SK-N-MC (cell line): Measurements from ENCODE around the gene BRWD1.

Experiments
- DNase-seq: peaks from one replicate; pipeline ENCODE4 v3.0.0-alpha.2; 2011; ENCODE audit warnings: low read depth, low spot score
- H3K27ac ChIP-seq: fragments of 200-600 bp; sonication (generic); 2 replicates; pipeline ENCODE4 v1.5.1; 2016; ENCODE audit warnings: mixed run types
- H3K36me3 ChIP-seq: fragments of 200-600 bp; sonication (generic); 2 replicates; pipeline ENCODE4 v1.6.1; 2017; ENCODE audit warnings: antibody characterized with exemption, low read length, mixed read lengths; ENCODE audit not compliant: insufficient read depth
- H3K4me3 ChIP-seq: fragments of 200-600 bp; sonication (generic); 2 replicates; pipeline ENCODE4 v1.5.1; 2016
- H3K9ac ChIP-seq: fragments of 200-600 bp; sonication (generic); 2 replicates; pipeline ENCODE4 v1.8.0; 2017; ENCODE audit warnings: mixed run types, mixed read lengths; ENCODE audit not compliant: insufficient read length
- H3K9me3 ChIP-seq: fragments of 200-600 bp; sonication (generic); 2 replicates; pipeline ENCODE4 v1.6.1; 2017; ENCODE audit warnings: low read depth, mild to moderate bottlenecking, antibody characterized with exemption, low read length, moderate library complexity, mixed read lengths
- EZH2 ChIP-seq: fragments of 200-600 bp; sonication (generic); IDR thresholded peaks from one replicate; pipeline ENCODE4 v1.6.1; 2017; ENCODE audit warnings: antibody characterized with exemption
- FOXP2 ChIP-seq: optimal IDR thresholded peaks from 2 replicates; pipeline ENCODE3; 2011; ENCODE audit warnings: mild to moderate bottlenecking, moderate library complexity; ENCODE audit not compliant: insufficient read depth; ENCODE audit errors: extremely low read length, control extremely low read depth
- POLR2AphosphoS5 ChIP-seq: IDR thresholded peaks from 2 replicates; pipeline ENCODE4 v1.6.1; 2012; ENCODE audit warnings: mild to moderate bottlenecking, low read depth, low read length, borderline replicate concordance

The BRWD1 gene

DNA sequence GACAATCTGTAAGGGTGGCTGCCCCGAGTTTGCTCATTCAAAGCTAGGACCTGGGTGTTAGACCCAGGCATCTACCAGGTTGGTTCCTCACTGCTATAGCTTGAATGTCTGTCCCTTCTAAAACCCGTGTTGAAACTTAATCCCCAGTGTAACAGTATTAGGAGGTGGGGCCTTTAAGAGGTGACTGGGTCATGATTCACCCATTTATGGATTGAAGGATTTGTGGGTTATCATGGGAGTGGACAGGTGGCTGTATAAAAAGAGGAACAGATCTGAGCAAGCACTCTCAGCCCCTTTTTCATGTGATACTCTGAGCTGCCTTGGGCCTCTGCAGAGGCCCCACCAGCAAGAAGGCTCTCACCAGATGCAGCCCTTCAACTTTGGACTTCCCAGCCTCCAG is 159.6 kb downstream of the BRWD1 start:
- Histone ChIP-seq H3K9ac (no peak overlapping the region), H3K4me3 (no peak overlapping the region), H3K36me3 (no peaks in the 10 kb centered on the region), H3K9me3 (no peaks in the 10 kb centered on the region), H3K27ac (no peak overlapping the region)
- no peak for DNase-seq
- TF ChIP-seq FOXP2 (no peak), POLR2AphosphoS5 (no peak), EZH2 (no peak)

DNA sequence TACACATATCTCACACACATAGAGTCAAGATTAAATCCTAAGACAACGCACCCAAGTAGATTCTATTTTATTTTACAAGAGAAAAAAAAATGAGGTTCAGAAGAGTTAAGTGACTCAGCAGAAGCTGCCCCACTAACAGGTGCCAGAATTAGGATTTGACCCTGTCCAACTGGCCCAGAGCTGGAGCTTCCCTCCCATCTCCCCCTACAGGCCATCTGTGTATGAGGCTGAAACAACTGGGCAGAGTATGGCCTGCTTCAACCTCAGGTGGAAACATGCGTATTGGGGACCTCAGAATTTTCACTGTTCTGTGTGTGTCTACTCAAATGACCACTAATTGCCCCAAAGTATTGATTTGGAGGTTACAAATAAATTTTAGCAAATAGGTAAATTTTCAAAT is 160.1 kb downstream of the BRWD1 start:
- H3K27ac ChIP-seq: no peak overlapping the region
- H3K4me3 ChIP-seq: no peak overlapping the region
- DNase-seq: no peak
- H3K9me3 ChIP-seq: no peaks in the 10 kb centered on the region
- H3K36me3 ChIP-seq: no peaks in the 10 kb centered on the region
- H3K9ac ChIP-seq: no peak overlapping the region
- TF ChIP-seq FOXP2: no peak
- no peak for TF ChIP-seq POLR2AphosphoS5
- TF ChIP-seq EZH2: no peak

- Histone ChIP-seq H3K4me3 (no peak overlapping the region), H3K36me3 (no peaks in the 10 kb centered on the region)
- TF ChIP-seq EZH2 (no peak), POLR2AphosphoS5 (no peak), FOXP2 (no peak)
Measured at GRCh38 chr21:39152271-39152670, 161.2 kb downstream of the BRWD1 start.

GRCh38 chr21:39150877-39151276 is 162.6 kb downstream of the BRWD1 start:
- H3K4me3 ChIP-seq: no peak overlapping the region
- TF ChIP-seq POLR2AphosphoS5: no peak
- TF ChIP-seq EZH2: no peak
- TF ChIP-seq FOXP2: no peak
- H3K9ac ChIP-seq: no peak overlapping the region
- H3K9me3 ChIP-seq: no peaks in the 10 kb centered on the region
- no peak for DNase-seq
- no peaks in the 10 kb centered on the region for H3K36me3 ChIP-seq
- no peak overlapping the region for H3K27ac ChIP-seq

More at GRCh38 chr21:39152271-39152670, 161.2 kb downstream of the BRWD1 start:
- no peak for DNase-seq
- Histone ChIP-seq H3K9me3 (no peaks in the 10 kb centered on the region), H3K9ac (no peak overlapping the region), H3K27ac (no peak overlapping the region)

GRCh38 chr21:39150316-39150715 is 163.1 kb downstream of the BRWD1 start:
- Histone ChIP-seq H3K36me3 (no peaks in the 10 kb centered on the region), H3K9me3 (no peaks in the 10 kb centered on the region), H3K9ac (no peak overlapping the region), H3K27ac (no peak overlapping the region), H3K4me3 (no peak overlapping the region)
- TF ChIP-seq EZH2: no peak
- no peak for DNase-seq

DNA sequence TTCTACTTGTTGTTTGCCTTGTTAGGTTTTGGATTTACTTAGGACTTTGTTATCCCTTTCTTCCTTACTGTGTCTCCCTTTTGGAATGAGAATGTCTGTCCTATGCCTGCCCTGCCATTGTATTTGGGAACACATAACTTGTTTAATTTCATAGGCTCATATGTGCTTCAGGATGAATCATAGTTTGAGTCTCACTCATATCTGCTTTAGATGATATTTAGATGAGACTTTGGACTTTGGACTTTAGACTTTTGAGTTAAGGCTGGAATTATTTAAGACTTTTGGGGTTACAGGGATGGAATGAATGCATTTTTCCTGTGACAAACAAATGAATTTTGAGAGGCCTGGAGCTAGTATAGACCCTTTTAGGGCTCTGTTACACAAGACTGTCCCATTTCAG is 163.6 kb downstream of the BRWD1 start:
- H3K9me3 ChIP-seq: no peaks in the 10 kb centered on the region
- H3K9ac ChIP-seq: no peak overlapping the region
- no peak overlapping the region for H3K4me3 ChIP-seq
- peak; percentile 35 for DNase-seq
- TF ChIP-seq EZH2: no peak
- TF ChIP-seq FOXP2: no peak
- TF ChIP-seq POLR2AphosphoS5: no peak
- no peaks in the 10 kb centered on the region for H3K36me3 ChIP-seq
- no peak overlapping the region for H3K27ac ChIP-seq

DNA sequence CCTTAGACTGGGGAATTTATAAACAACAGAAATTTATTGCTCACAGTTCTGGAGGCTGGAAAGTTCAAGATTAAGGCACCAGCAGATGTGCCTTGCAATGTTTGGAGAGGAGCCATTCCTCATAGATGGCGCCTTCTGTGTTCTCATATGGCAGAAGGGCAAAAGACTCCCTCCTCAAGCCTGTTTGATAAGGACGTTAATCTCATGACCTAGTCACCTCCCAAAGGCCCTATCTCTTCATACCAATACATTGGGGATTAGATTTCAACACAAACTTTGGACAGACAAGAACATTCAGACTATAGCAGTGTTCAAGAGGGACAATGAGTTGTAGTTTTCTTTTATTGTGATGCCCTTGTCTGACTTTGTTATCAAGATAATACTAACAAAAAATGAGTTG is 164.5 kb downstream of the BRWD1 start:
- H3K36me3 ChIP-seq: no peaks in the 10 kb centered on the region
- TF ChIP-seq POLR2AphosphoS5: no peak
- TF ChIP-seq FOXP2: no peak
- no peak for TF ChIP-seq EZH2
- H3K4me3 ChIP-seq: no peak overlapping the region
- H3K27ac ChIP-seq: no peak overlapping the region
- no peaks in the 10 kb centered on the region for H3K9me3 ChIP-seq
- no peak overlapping the region for H3K9ac ChIP-seq
- no peak for DNase-seq

GRCh38 chr21:39144191-39144590 is 169.2 kb downstream of the BRWD1 start:
- DNase-seq: no peak
- Histone ChIP-seq H3K9ac (no peak overlapping the region), H3K4me3 (no peak overlapping the region), H3K27ac (no peak overlapping the region), H3K36me3 (no peaks in the 10 kb centered on the region), H3K9me3 (no peaks in the 10 kb centered on the region)
- TF ChIP-seq FOXP2 (no peak), POLR2AphosphoS5 (no peak), EZH2 (no peak)

DNA sequence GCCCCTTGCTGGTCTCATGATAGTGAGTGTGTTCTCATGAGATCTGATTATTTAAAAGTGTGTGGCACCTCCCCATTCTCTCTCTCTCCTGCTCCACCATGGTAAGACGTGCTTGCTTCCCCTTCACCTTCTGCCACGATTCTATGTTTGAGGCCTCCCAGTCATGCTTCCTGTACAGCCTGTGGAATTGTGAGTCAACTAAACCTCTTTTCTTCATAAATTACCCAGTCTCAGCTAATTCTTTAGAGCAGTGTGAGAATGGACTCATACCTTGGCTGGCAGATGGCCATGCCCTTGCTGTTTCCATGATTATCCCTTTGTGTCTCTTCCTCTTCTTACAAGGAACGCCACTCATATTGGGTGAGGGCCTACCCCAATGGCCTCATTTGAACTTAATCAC is 170.5 kb downstream of the BRWD1 start:
- DNase-seq: no peak
- TF ChIP-seq POLR2AphosphoS5 (no peak), EZH2 (no peak), FOXP2 (no peak)
- no peak overlapping the region for H3K27ac ChIP-seq
- no peak overlapping the region for H3K4me3 ChIP-seq
- no peak overlapping the region for H3K9ac ChIP-seq
- no peaks in the 10 kb centered on the region for H3K9me3 ChIP-seq
- H3K36me3 ChIP-seq: no peaks in the 10 kb centered on the region

GRCh38 chr21:39141502-39141901 is 171.9 kb downstream of the BRWD1 start:
- no peaks in the 10 kb centered on the region for H3K36me3 ChIP-seq
- H3K27ac ChIP-seq: no peak overlapping the region
- no peak overlapping the region for H3K9ac ChIP-seq
- H3K4me3 ChIP-seq: no peak overlapping the region
- TF ChIP-seq FOXP2: no peak
- TF ChIP-seq POLR2AphosphoS5: no peak
- TF ChIP-seq EZH2: no peak
- no peak for DNase-seq
- H3K9me3 ChIP-seq: no peaks in the 10 kb centered on the region
